ENCODE results near the gene DPF3.
A peak's percentile ranks its signal among the peaks of the same experiment; 100 is the strongest.

DNA sequence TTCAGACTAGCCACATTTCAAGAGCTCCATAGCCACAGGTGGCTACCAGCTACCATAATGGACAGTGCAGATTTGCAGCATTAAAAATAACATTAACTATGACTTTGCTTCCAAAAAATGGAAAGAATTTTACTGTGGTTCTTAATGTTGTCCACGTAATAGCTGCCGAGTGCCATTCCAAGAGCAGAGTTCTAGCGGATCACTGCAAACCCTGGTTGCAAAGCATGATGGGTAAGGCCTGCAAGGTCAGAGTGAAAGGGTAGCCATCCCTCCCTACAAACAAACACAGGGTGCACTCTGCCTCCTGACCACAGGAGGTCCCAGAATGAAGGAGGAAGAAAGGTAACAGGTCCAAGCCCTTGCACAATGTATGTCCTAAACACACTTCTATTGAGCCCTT lies 157.6 kb downstream of the DPF3 start:
- TF ChIP-seq, protein P1, sequence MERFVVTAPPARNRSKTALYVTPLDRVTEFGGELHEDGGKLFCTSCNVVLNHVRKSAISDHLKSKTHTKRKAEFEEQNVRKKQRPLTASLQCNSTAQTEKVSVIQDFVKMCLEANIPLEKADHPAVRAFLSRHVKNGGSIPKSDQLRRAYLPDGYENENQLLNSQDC (CRISPR knock-in tag; IDR thresholded peaks at IDR 0.05): no peak
- TF ChIP-seq MBD2 (IDR thresholded peaks at IDR 0.05; ENCODE audit: borderline replicate concordance, low read depth) (no peak), EP300 (IDR thresholded peaks at IDR 0.05; ENCODE audit: low read length) (no peak), ZNF253 (CRISPR knock-in tag; conservative IDR thresholded peaks at IDR 0.05) (no peak), NFE2 (IDR thresholded peaks at IDR 0.05; ENCODE audit: low read depth) (no peak), KLF13 (tag; IDR thresholded peaks at IDR 0.05; ENCODE audit: borderline replicate concordance, low read depth) (no peak)
- TF ChIP-seq, protein P2, sequence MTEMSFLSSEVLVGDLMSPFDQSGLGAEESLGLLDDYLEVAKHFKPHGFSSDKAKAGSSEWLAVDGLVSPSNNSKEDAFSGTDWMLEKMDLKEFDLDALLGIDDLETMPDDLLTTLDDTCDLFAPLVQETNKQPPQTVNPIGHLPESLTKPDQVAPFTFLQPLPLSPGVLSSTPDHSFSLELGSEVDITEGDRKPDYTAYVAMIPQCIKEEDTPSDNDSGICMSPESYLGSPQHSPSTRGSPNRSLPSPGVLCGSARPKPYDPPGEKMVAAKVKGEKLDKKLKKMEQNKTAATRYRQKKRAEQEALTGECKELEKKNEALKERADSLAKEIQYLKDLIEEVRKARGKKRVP (CRISPR knock-in tag; IDR thresholded peaks at IDR 0.05): no peak
- TF ChIP-seq, protein P3, sequence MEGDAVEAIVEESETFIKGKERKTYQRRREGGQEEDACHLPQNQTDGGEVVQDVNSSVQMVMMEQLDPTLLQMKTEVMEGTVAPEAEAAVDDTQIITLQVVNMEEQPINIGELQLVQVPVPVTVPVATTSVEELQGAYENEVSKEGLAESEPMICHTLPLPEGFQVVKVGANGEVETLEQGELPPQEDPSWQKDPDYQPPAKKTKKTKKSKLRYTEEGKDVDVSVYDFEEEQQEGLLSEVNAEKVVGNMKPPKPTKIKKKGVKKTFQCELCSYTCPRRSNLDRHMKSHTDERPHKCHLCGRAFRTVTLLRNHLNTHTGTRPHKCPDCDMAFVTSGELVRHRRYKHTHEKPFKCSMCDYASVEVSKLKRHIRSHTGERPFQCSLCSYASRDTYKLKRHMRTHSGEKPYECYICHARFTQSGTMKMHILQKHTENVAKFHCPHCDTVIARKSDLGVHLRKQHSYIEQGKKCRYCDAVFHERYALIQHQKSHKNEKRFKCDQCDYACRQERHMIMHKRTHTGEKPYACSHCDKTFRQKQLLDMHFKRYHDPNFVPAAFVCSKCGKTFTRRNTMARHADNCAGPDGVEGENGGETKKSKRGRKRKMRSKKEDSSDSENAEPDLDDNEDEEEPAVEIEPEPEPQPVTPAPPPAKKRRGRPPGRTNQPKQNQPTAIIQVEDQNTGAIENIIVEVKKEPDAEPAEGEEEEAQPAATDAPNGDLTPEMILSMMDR (IDR thresholded peaks at IDR 0.05 in 2 of 3, conservative IDR thresholded peaks at IDR 0.05 in 1 of 3; ENCODE audit: insufficient read depth in 2 of 3, low read depth in 1 of 3, low read length in 3 of 3): peak in 1 of 3 experiments; percentile 25; a peak in 2 of 6 replicates

Data from K562 (cell line).